ENCODE results near the gene ST8SIA3. TPM values are rescaled to one million over a fixed set of nuclear protein-coding genes. Genes with fewer than 3 reads are reported as not detected.

Gene ST8SIA3
- polyA plus RNA-seq, 1 donor (not counting 4 experiments of a cell fraction or from before 2014, with no cell fraction given): not detected

GRCh38 chr18:57346876-57347275 is 5.5 kb upstream of the ST8SIA3 start:
- peaks cover 4% of the 10 kb centered on the region for H3K27me3 ChIP-seq (ENCODE audit: control insufficient read depth, extremely low read depth, insufficient read depth, low read length)
- H2AFZ ChIP-seq (ENCODE audit: control insufficient read depth, low read length): no peak overlapping the region
- no peak for DNase-seq (ENCODE audit: low read depth, low spot score)
- H3K4me2 ChIP-seq (ENCODE audit: control insufficient read depth, extremely low read depth, insufficient read depth, low read depth, low read length): no peak overlapping the region
- TF ChIP-seq CTCF (optimal IDR thresholded peaks at IDR 0.05 in 1 of 3, IDR thresholded peaks at IDR 0.05 in 1 of 3, conservative IDR thresholded peaks at IDR 0.05 in 1 of 3; ENCODE audit: extremely low read depth in 1 of 3, insufficient read depth in 2 of 3, low read length in 3 of 3) (no peak), EZH2 (IDR thresholded peaks at IDR 0.05; ENCODE audit: low read length) (no peak)
- no peaks in the 10 kb centered on the region for H4K20me1 ChIP-seq (ENCODE audit: control insufficient read depth, extremely low read depth, insufficient read depth, low read length)
- no peaks in the 10 kb centered on the region for H3K36me3 ChIP-seq (ENCODE audit: control insufficient read depth in 2 of 2, extremely low read depth in 1 of 2, insufficient read depth in 2 of 2, low read length in 2 of 2)
- no peaks in the 10 kb centered on the region for H3K4me1 ChIP-seq (ENCODE audit: control insufficient read depth, extremely low read depth, insufficient read depth, low read length)
- H3K27ac ChIP-seq (ENCODE audit: control insufficient read depth, insufficient read depth, low read length): no peak overlapping the region
- no peak overlapping the region for H3K4me3 ChIP-seq (ENCODE audit: control insufficient read depth in 2 of 3, extremely low read depth in 1 of 3, insufficient read depth in 2 of 3, low read depth in 1 of 3, low read length in 3 of 3)
- no peaks in the 10 kb centered on the region for H3K9me1 ChIP-seq (ENCODE audit: control insufficient read depth, extremely low read depth, insufficient read depth, low read length)
- no peak for FAIRE-seq
- no peaks in the 10 kb centered on the region for H3K9me3 ChIP-seq (ENCODE audit: control insufficient read depth, low read depth, low read length)
- H3K9ac ChIP-seq (ENCODE audit: control insufficient read depth, extremely low read depth, insufficient read depth, low read length): no peak overlapping the region
- no peaks in the 10 kb centered on the region for H3K79me2 ChIP-seq (ENCODE audit: control insufficient read depth, insufficient read depth, low read length)
- dilution Hi-C loops (cut with MboI; ENCODE audit: extremely low pct_ligation_motif_present, low sequenced_read_pairs): no loop called here

GRCh38 chr18:57347784-57348183 is 4.6 kb upstream of the ST8SIA3 start:
- no peaks in the 10 kb centered on the region for H3K4me1 ChIP-seq (ENCODE audit: control insufficient read depth, extremely low read depth, insufficient read depth, low read length)
- no peak overlapping the region for H3K9ac ChIP-seq (ENCODE audit: control insufficient read depth, extremely low read depth, insufficient read depth, low read length)

More at GRCh38 chr18:57347784-57348183, 4.6 kb upstream of the ST8SIA3 start:
- no peak for TF ChIP-seq CTCF (optimal IDR thresholded peaks at IDR 0.05 in 1 of 3, IDR thresholded peaks at IDR 0.05 in 1 of 3, conservative IDR thresholded peaks at IDR 0.05 in 1 of 3; ENCODE audit: extremely low read depth in 1 of 3, insufficient read depth in 2 of 3, low read length in 3 of 3)
- no peak for TF ChIP-seq EZH2 (IDR thresholded peaks at IDR 0.05; ENCODE audit: low read length)
- DNase-seq (ENCODE audit: low read depth, low spot score) (no peak), FAIRE-seq (no peak)
- Histone ChIP-seq H2AFZ (ENCODE audit: control insufficient read depth, low read length) (no peak overlapping the region), H3K27me3 (ENCODE audit: control insufficient read depth, extremely low read depth, insufficient read depth, low read length) (peaks cover 11% of the 10 kb centered on the region), H3K9me3 (ENCODE audit: control insufficient read depth, low read depth, low read length) (no peaks in the 10 kb centered on the region), H3K36me3 (ENCODE audit: control insufficient read depth in 2 of 2, extremely low read depth in 1 of 2, insufficient read depth in 2 of 2, low read length in 2 of 2) (no peaks in the 10 kb centered on the region), H3K4me3 (ENCODE audit: control insufficient read depth in 2 of 3, extremely low read depth in 1 of 3, insufficient read depth in 2 of 3, low read depth in 1 of 3, low read length in 3 of 3) (no peak overlapping the region), H4K20me1 (ENCODE audit: control insufficient read depth, extremely low read depth, insufficient read depth, low read length) (no peaks in the 10 kb centered on the region), H3K4me2 (ENCODE audit: control insufficient read depth, extremely low read depth, insufficient read depth, low read depth, low read length) (no peak overlapping the region), H3K9me1 (ENCODE audit: control insufficient read depth, extremely low read depth, insufficient read depth, low read length) (no peaks in the 10 kb centered on the region), H3K79me2 (ENCODE audit: control insufficient read depth, insufficient read depth, low read length) (no peaks in the 10 kb centered on the region), H3K27ac (ENCODE audit: control insufficient read depth, insufficient read depth, low read length) (no peak overlapping the region)
- dilution Hi-C loops (cut with MboI; ENCODE audit: extremely low pct_ligation_motif_present, low sequenced_read_pairs): no loop called here

Measured in keratinocyte (primary cell).